Measurements from ENCODE around the gene NECAB3.
A peak's percentile ranks its signal among the peaks of the same experiment; 100 is the strongest.

Gene NECAB3

DNA sequence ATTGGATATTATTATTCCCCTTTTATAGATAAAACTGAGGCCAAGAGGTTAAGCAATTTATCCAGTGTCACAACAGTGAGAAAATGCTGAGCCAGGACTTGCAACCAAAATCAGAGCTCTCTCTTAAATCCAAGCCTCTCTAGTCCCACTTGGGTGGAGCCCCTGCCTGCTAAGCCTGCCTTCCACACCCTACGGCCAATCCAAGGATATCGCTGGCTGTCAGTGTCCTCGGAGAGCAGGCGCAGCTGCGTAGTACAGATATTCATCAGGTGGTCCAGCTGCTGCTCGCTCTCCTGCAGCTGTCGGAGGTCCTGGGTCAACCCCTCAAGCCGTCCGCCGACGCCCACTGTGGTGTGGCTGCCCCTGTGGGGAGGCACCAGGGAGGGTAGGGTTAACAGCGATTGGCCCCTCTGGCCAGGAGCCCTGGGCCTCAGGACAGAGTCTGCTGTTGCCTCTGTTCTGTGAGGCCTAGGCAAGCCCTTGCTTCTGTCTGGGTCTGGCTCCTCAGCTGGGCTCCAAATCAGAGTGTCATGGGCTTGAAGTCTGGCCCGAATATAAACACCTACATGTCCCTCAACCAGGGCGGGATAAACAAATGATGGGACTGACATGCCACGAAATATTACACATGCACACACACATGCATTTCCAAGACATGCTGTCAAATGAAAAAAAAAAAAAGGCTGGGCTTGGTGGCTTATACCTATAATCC, 3.9 kb upstream of the NECAB3 start:
- ATAC-seq (no peak), DNase-seq (no peak)

GRCh38 chr20:33676652-33677645, 2.7 kb upstream of the NECAB3 start:
- DNase-seq (no peak), ATAC-seq (no peak)

DNA sequence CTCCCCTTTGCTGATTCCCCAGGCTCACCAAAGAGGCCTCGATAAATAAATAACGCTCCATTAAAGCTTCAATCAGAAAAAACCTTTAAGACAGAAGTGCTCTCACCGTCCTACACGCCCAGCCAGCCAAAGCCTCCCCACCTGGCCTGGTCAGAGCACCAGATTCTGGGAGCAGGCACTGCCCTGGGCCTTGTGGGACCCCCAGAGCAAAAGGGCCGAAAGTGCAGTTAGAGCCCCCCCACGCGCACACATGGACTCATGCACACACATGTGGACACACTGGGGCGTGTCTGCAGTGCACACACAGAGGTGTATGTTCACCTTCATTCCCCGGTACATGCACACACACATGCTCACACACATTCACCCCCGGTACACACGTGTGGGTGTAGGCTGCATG, 1.9 kb upstream of the NECAB3 start:
- ATAC-seq, result no peak
- DNase-seq, result no peak

GRCh38 chr20:33675136-33675959, 1.1 kb upstream of the NECAB3 start:
- DNase-seq, result no peak
- no peak for ATAC-seq

- DNase-seq, result no peak
Measured at GRCh38 chr20:33673410-33674293, 576 bp downstream of the NECAB3 start.

GRCh38 chr20:33673114-33673409, 1.2 kb downstream of the NECAB3 start:
- no peak for ATAC-seq
- DNase-seq, result no peak

More at GRCh38 chr20:33673410-33674293, 576 bp downstream of the NECAB3 start:
- ATAC-seq, result peak; percentile 44

DNA sequence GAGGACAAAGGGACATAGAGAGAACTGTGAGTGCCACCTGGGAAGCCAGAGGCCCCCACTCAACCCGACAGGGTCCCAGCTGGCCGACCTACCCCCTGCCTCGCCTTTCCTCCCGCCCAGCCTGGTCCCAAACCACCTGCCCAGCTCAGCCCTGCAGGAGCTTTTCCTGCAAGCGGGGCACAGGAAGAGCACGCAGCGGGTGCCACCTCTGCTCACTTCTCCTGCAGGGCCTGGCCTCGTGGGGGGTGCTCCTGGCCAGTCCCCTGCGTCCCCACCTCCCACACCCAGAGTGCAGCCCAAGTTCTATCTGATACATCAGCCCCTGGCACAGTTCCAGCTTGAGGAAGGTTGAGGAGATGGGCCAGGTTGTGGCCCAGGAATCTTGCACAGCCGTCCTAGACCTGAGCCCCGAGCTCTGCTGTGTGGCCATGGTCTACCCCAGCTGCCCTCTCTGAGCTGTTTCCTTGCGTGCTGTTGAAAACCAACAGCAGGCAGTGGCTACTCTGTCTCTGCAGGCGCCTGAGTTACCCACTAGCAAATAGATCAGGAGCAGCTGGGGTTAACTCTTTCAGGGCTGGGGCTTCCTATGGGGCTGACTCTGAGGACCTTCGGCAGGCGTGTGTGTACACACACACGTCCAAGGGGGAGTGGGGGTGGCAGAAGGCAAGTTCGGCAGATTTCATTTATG, 1.7 kb downstream of the NECAB3 start:
- ATAC-seq (no peak), DNase-seq (no peak)

- ATAC-seq (no peak), DNase-seq (no peak)
Measured at GRCh38 chr20:33671573-33672288, 2.5 kb downstream of the NECAB3 start.

- no peak for DNase-seq
- no peak for ATAC-seq
Measured at GRCh38 chr20:33670715-33671499, 3.3 kb downstream of the NECAB3 start.

- ATAC-seq, result no peak
- DNase-seq, result no peak
Measured at GRCh38 chr20:33669873-33670640, 4.2 kb downstream of the NECAB3 start.

DNA sequence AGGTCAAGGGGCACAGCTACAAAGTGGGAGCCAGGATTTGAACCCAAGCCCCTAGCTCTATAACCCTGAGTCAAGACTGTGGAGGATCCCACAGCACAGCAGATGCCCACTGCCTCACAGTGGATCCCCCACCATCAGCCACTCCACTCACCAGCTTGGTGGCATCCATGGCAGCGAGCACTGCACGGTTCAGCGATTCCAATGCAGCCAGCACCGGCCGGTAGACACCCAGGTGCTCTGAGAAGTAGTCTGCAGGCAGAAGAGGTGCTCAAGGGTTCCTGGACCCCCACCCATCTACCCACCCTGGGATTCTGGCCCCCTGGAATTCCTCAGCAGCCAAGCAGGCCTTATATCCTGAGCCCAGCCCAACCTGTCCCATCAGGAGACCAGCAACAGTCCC, 5.0 kb downstream of the NECAB3 start:
- DNase-seq, result no peak
- no peak for ATAC-seq

GRCh38 chr20:33668466-33669155, 5.6 kb downstream of the NECAB3 start:
- ATAC-seq (no peak), DNase-seq (no peak)

- DNase-seq (peak; percentile 85), ATAC-seq (peak; percentile 63)
Measured at GRCh38 chr20:33667676-33668465, 6.4 kb downstream of the NECAB3 start.

DNA sequence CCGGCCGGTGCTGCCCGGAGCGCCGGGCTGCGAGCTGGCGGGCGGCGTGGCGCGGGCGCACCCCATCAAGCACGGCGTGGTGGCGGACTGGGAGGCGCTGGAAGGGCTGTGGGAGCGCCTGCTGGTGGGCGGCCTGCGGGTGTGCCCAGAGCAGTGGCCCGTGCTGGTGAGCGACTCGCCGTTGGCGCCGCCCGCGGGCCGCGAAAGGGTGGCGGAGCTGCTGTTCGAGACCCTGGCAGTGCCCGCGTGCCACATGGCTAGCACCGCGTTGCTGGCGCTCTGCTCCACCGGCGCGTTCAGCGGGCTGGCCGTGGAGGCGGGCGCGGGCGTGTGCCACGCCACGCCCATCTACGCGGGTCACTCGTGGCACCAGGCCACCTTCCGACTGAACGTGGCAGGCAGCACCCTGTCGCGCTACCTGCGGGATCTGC, 7.0 kb downstream of the NECAB3 start:
- ATAC-seq (peak; percentile 20), DNase-seq (peak; percentile 63)

DNA sequence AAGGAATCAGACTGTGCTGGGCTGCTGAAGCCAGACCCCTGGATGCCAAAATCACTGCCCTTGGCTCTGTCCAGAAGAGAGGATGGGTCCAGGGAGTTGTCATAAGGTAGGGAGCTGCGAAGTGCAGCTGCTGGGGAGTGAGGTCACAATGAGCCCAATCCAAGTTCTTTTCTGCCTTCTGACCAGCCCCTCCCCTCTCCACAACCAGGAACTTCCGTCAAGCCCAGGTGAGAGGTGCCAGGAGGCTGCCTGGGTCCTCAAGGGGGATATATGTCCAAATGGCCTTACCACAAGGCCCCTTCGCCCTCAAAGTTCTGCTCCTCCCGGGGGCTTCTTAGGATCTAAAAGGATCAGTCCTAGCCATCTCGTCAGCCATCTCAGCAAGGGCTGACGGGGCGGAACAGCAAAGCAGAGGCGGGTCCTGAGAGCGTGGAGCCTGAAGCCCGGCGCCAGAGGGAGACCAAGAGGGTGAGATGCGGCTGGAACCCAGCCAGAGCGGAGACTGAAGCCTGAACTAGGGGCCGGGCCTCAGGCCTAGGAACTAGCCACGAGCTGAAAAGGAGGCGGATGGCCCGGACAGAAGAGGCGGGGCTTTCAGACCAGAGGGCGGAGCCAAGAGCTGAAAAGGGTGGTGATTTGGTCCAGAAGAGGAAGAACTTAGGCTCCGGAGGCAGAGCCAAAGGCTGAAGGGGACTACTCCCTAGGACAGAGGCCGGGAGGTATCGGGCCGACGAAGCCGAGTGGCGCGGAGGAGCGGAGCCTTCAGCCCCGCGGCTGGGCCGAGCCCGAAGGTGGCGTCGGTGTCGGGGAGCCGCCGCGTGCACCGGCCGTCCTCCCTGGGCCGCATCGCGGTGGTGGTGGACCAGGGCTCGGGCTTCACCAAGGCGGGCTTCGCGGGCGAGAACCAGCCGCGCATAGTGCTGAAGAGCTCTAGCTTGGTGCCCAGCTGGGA, 7.7 kb downstream of the NECAB3 start, which contains the start of gene ACTL10:
Gene ACTL10, plus strand, starts transcription at position 651 of the 952 bp plus-strand sequence. CDS start 555 bp downstream, outside the sequence.
- peak; percentile 70 for ATAC-seq
- peak; percentile 91 for DNase-seq

GRCh38 chr20:33664762-33665144, 9.5 kb downstream of the NECAB3 start:
- ATAC-seq (no peak), DNase-seq (peak; percentile 28)

All from stimulated activated naive CD8-positive, alpha-beta T cell treated with anti-CD3 and anti-CD28 coated beads, Interleukin-15, Interleukin-2, amounts not matched to agents 100 U/mL and 50 U/mL, for 24 hours (primary cell).